ENCODE data around the gene ZKSCAN4. TPM values are rescaled to one million over a fixed set of nuclear protein-coding genes. Genes with fewer than 3 reads are reported as not detected.

The ZKSCAN4 gene
- total RNA-seq, 1 donor from 2014 or later, result 4.4 TPM

DNA sequence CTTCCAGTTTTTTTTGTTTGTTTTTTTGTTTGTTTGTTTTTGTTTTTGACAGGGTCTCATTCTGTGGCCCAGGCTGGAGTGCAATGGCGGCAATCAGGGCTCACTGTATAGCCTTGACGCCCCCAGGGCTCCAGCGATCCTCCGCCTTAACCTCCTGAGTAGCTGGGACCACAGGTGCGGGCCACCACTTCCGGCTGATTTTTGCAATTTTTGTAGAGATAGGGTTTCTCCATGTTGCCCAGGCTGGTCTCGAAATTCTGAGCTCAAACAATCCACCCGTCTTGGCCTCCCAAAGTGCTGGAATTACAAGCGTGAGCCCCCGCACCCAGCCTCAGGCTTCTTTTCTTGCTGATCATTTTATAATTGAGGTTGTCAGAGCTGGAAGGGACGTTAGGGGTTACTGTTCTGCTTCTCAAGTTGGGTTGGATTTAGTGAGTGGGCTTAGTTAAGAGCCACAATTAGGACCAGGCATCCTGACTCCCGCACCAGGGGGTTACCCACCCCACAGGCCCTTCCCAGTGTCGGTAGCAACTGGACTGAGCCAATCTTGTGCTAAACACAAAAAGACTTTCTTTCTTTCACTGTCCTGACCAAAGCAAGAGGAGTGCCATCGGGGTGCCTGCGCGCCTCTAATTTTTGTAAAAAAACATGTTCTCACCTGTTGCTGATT is 40.1 kb downstream of the ZKSCAN4 start:
- H3K4me3 ChIP-seq (ENCODE audit: low read depth, low read length), result peak overlapping the region; percentile 43
- TF ChIP-seq, protein P1, sequence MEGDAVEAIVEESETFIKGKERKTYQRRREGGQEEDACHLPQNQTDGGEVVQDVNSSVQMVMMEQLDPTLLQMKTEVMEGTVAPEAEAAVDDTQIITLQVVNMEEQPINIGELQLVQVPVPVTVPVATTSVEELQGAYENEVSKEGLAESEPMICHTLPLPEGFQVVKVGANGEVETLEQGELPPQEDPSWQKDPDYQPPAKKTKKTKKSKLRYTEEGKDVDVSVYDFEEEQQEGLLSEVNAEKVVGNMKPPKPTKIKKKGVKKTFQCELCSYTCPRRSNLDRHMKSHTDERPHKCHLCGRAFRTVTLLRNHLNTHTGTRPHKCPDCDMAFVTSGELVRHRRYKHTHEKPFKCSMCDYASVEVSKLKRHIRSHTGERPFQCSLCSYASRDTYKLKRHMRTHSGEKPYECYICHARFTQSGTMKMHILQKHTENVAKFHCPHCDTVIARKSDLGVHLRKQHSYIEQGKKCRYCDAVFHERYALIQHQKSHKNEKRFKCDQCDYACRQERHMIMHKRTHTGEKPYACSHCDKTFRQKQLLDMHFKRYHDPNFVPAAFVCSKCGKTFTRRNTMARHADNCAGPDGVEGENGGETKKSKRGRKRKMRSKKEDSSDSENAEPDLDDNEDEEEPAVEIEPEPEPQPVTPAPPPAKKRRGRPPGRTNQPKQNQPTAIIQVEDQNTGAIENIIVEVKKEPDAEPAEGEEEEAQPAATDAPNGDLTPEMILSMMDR (IDR thresholded peaks at IDR 0.05; ENCODE audit: insufficient read depth, low read length, poor library complexity, severe bottlenecking), result no peak
- H3K36me3 ChIP-seq (ENCODE audit: control insufficient read depth, insufficient read depth, low read length), result no peaks in the 10 kb centered on the region
- DNase-seq (ENCODE audit: low read depth), result no peak
- H3K27me3 ChIP-seq (ENCODE audit: control insufficient read depth, insufficient read depth, low read length), result peaks cover 20% of the 10 kb centered on the region

DNA sequence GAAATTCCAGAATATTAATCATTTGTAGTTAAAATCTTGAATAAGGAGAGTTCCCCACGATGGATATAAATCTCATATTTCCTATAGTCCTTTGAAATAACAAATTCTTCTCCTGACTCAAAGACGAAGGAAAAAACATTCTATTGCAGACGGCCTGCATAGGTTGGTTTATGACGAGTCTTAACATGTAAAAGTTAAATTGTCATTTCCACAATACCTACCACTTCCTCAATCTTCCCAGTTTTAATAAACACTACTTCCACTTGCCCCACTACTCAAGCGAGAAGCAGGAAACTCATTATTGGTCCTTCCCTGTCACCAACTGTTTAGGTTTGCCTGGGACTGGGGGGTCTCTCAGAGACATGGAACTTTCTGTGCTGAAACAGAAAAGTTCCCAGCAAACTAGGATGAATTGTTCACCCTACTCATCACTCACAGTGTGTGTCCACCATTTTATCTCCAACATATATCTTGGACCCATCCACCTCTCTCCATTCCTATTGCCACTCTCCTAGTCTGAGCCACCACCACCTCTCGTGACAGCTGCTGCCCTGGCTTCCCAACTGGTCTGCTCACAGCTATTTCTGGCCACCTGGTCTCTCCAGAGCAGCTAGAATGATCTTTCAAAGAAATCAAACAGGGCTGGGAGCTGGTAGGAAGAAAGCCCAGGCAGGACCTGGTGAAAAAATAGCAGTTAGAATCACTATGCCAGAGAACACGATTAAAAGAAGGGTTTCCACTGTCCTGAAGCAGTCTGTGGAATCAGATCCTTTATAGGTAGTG is 42.1 kb downstream of the ZKSCAN4 start:
- no peak for DNase-seq (ENCODE audit: low read depth)
- Histone ChIP-seq H3K27me3 (ENCODE audit: control insufficient read depth, insufficient read depth, low read length) (peaks cover 19% of the 10 kb centered on the region), H3K4me3 (ENCODE audit: low read depth, low read length) (no peak overlapping the region), H3K36me3 (ENCODE audit: control insufficient read depth, insufficient read depth, low read length) (no peaks in the 10 kb centered on the region)
- TF ChIP-seq, protein P1 (IDR thresholded peaks at IDR 0.05; ENCODE audit: insufficient read depth, low read length, poor library complexity, severe bottlenecking), result no peak

- Histone ChIP-seq H3K4me3 (ENCODE audit: low read depth, low read length) (peak overlapping the region; percentile 32), H3K36me3 (ENCODE audit: control insufficient read depth, insufficient read depth, low read length) (no peaks in the 10 kb centered on the region), H3K27me3 (ENCODE audit: control insufficient read depth, insufficient read depth, low read length) (peaks cover 19% of the 10 kb centered on the region)
- DNase-seq (ENCODE audit: low read depth), result no peak
- TF ChIP-seq, protein P1 (IDR thresholded peaks at IDR 0.05; ENCODE audit: insufficient read depth, low read length, poor library complexity, severe bottlenecking), result no peak
Measured at GRCh38 chr6:28208111-28208659, 43.9 kb downstream of the ZKSCAN4 start.

GRCh38 chr6:28207510-28208110 is 44.5 kb downstream of the ZKSCAN4 start:
- no peaks in the 10 kb centered on the region for H3K36me3 ChIP-seq (ENCODE audit: control insufficient read depth, insufficient read depth, low read length)
- no peak for DNase-seq (ENCODE audit: low read depth)
- H3K4me3 ChIP-seq (ENCODE audit: low read depth, low read length), result peak overlapping the region; percentile 32
- peaks cover 19% of the 10 kb centered on the region for H3K27me3 ChIP-seq (ENCODE audit: control insufficient read depth, insufficient read depth, low read length)
- TF ChIP-seq, protein P1 (IDR thresholded peaks at IDR 0.05; ENCODE audit: insufficient read depth, low read length, poor library complexity, severe bottlenecking), result no peak

- TF ChIP-seq, protein P1 (IDR thresholded peaks at IDR 0.05; ENCODE audit: insufficient read depth, low read length, poor library complexity, severe bottlenecking), result no peak
- Histone ChIP-seq H3K36me3 (ENCODE audit: control insufficient read depth, insufficient read depth, low read length) (no peaks in the 10 kb centered on the region), H3K4me3 (ENCODE audit: low read depth, low read length) (peak overlapping the region; percentile 32), H3K27me3 (ENCODE audit: control insufficient read depth, insufficient read depth, low read length) (peaks cover 19% of the 10 kb centered on the region)
- no peak for DNase-seq (ENCODE audit: low read depth)
Measured at GRCh38 chr6:28206928-28207509, 45.0 kb downstream of the ZKSCAN4 start.
